Measurements from ENCODE around the gene PNPLA6. TPM values are rescaled to one million over a fixed set of nuclear protein-coding genes. Genes with fewer than 3 reads are reported as not detected.

PNPLA6 gene
- total and polyA plus RNA-seq, 2 of the 8 experiments (the other 6 are each of a cell fraction or from before 2014, with no cell fraction given): 55.1 to 121 TPM

DNA sequence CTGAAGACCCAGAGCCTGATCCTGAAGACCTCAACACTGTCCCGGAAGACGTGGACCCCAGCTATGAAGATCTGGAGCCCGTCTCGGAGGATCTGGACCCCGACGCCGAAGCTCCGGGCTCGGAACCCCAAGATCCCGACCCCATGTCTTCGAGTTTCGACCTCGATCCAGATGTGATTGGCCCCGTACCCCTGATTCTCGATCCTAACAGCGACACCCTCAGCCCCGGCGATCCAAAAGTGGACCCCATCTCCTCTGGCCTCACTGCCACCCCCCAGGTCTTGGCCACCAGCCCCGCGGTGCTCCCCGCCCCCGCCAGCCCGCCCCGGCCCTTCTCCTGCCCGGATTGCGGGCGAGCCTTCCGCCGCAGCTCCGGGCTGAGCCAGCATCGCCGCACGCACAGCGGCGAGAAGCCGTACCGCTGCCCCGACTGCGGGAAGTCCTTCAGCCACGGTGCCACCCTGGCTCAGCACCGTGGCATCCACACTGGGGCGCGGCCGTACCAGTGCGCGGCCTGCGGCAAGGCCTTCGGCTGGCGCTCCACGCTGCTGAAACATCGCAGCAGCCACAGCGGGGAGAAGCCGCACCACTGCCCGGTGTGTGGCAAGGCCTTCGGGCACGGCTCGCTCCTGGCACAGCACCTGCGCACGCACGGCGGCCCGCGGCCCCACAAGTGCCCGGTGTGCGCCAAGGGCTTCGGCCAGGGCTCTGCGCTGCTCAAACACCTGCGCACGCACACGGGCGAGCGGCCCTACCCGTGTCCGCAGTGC is 16.0 kb upstream of the PNPLA6 start:
- H4K8ac ChIP-seq (ENCODE audit: extremely low read depth, insufficient read depth, low read length): no peak overlapping the region
- no peak overlapping the region for H2BK120ac ChIP-seq (replicated peaks; ENCODE audit: low read depth, low read length)
- H3K4ac ChIP-seq (replicated peaks; ENCODE audit: insufficient read length, low read depth, low read length): no peak overlapping the region
- H2AK5ac ChIP-seq (ENCODE audit: low read depth, low read length): no peak overlapping the region
- peaks cover 0 to 11% of the 10 kb centered on the region in 2 experiments; a peak in 1 of 4 replicates for H3K79me2 ChIP-seq (ENCODE audit: control insufficient read depth in 1 of 2, insufficient read depth in 2 of 2, low read length in 2 of 2)
- H3K27ac ChIP-seq (ENCODE audit: low read depth, low read length): no peak overlapping the region
- H3K18ac ChIP-seq (ENCODE audit: extremely low read depth, low read length): no peak overlapping the region
- H3K14ac ChIP-seq (ENCODE audit: insufficient read length): no peak overlapping the region
- no peak overlapping the region for H4K5ac ChIP-seq (ENCODE audit: insufficient read length, low read depth, low read length)
- H3K9ac ChIP-seq (replicated peaks in 1 of 4; ENCODE audit: extremely low read depth in 1 of 4, low read depth in 3 of 4, low read length in 3 of 4): no peak overlapping the region
- WGBS, 2 experiments (ENCODE audit: extremely low coverage in 1 of 2, insufficient coverage in 1 of 2, insufficient read length in 1 of 2, insufficient replicate concordance in 2 of 2, low coverage in 1 of 2, low lambda C conversion rate in 2 of 2, missing lambda C conversion rate in 1 of 2): 97% methylated on average over 55 of the region's 74 CpGs; no CpG with 5 or more reads in 1 of the 2 experiments
- no peak overlapping the region for H2BK20ac ChIP-seq (ENCODE audit: low read length)
- no peak overlapping the region for H4K91ac ChIP-seq (replicated peaks; ENCODE audit: insufficient read length, low read length)
- H3K27me3 ChIP-seq (replicated peaks in 1 of 4; ENCODE audit: control insufficient read depth in 3 of 4, extremely low read depth in 1 of 4, insufficient read depth in 3 of 4, low read length in 3 of 4): no peaks in the 10 kb centered on the region
- H2AFZ ChIP-seq (ENCODE audit: low read length): no peak overlapping the region
- H3K4me2 ChIP-seq (ENCODE audit: insufficient read depth in 1 of 2, low read depth in 2 of 2, low read length in 2 of 2): no peak overlapping the region
- H4K20me1 ChIP-seq (replicated peaks in 1 of 2; ENCODE audit: control insufficient read depth in 1 of 2, insufficient read depth in 2 of 2, low read length in 2 of 2): peaks cover 1 to 2% of the 10 kb centered on the region in 2 experiments
- no peak overlapping the region for H2BK12ac ChIP-seq (ENCODE audit: low read depth, low read length)
- H3K79me1 ChIP-seq (ENCODE audit: low read depth, low read length): peaks cover 5% of the 10 kb centered on the region; the same call in 1 of the 2 replicates
- no peak overlapping the region for H2BK15ac ChIP-seq (ENCODE audit: low read length)
- peaks cover 0 to 7% (median 3%) of the 10 kb centered on the region in 4 experiments; a peak in 1 of 8 replicates for H3K36me3 ChIP-seq (ENCODE audit: control insufficient read depth in 2 of 4, insufficient read depth in 4 of 4, low read length in 3 of 4)
- no peak overlapping the region for H3K23ac ChIP-seq (ENCODE audit: insufficient read length)
- peaks cover 13% of the 10 kb centered on the region for H3K23me2 ChIP-seq (ENCODE audit: low read depth, low read length)
- no peak overlapping the region for H3K4me3 ChIP-seq (ENCODE audit: extremely low read depth in 1 of 4, insufficient read depth in 2 of 4, low read depth in 3 of 4, low read length in 4 of 4)
- no peaks in the 10 kb centered on the region for H3K9me3 ChIP-seq (ENCODE audit: insufficient read depth in 2 of 2, low read depth in 1 of 2, low read length in 1 of 2)
- H2BK5ac ChIP-seq (ENCODE audit: low read depth, low read length): no peak overlapping the region
- POLR2A ChIA-PET (ENCODE audit: partially characterized antibody): interaction anchor here (1.1 to 7.0 kb wide), 4 partner anchors 9 to 22 kb away, joined by 3 to 80 read pairs (median 4); partner anchors contain the start of gene PNPLA6
- CTCF ChIA-PET (ENCODE audit: partially characterized antibody): interaction anchor here (0.7 to 2.3 kb wide), 2 partner anchors 13 to 15 kb away, joined by 3 to 6 read pairs; partner anchors contain the start of gene PNPLA6
- no peak overlapping the region for H3K56ac ChIP-seq (replicated peaks; ENCODE audit: insufficient read length, low read depth, low read length)
- H3K4me1 ChIP-seq (replicated peaks in 1 of 4; ENCODE audit: control insufficient read depth in 3 of 4, insufficient read depth in 4 of 4, low read length in 3 of 4): peaks cover 0 to 16% (median 7%) of the 10 kb centered on the region in 4 experiments; a peak in 5 of 7 replicates
- FAIRE-seq (no peak), DNase-seq (ENCODE audit: low read depth in 1 of 2, low spot score in 2 of 2) (no peak)
- TF ChIP-seq HDAC2 (IDR thresholded peaks at IDR 0.05; ENCODE audit: borderline replicate concordance in 1 of 2, low read depth in 2 of 2, low read length in 2 of 2): no peak
- TF ChIP-seq KDM5A (IDR thresholded peaks at IDR 0.05; ENCODE audit: low read length): no peak
- no peak for TF ChIP-seq POLR2A (IDR thresholded peaks at IDR 0.05; ENCODE audit: control extremely low read depth in 1 of 2, low read depth in 2 of 2, low read length in 2 of 2)
- TF ChIP-seq NANOG (IDR thresholded peaks at IDR 0.05; ENCODE audit: insufficient read depth, low read depth, low read length, poor library complexity, severe bottlenecking): no peak
- no peak for TF ChIP-seq TEAD4 (IDR thresholded peaks at IDR 0.05; ENCODE audit: low read depth, low read length)
- TF ChIP-seq CBX5 (IDR thresholded peaks at IDR 0.05; ENCODE audit: low read depth, low read length): no peak
- TF ChIP-seq BRCA1 (IDR thresholded peaks at IDR 0.05; ENCODE audit: low read depth, low read length): no peak
- TF ChIP-seq, protein P1, sequence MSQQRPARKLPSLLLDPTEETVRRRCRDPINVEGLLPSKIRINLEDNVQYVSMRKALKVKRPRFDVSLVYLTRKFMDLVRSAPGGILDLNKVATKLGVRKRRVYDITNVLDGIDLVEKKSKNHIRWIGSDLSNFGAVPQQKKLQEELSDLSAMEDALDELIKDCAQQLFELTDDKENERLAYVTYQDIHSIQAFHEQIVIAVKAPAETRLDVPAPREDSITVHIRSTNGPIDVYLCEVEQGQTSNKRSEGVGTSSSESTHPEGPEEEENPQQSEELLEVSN (IDR thresholded peaks at IDR 0.05): no peak

Data from H1 (cell line).